Kidney epithelial cell (primary cell): ENCODE data around the gene COL23A1. TPM values are rescaled to one million over a fixed set of nuclear protein-coding genes. Genes with fewer than 3 reads are reported as not detected.

Source experiments
- DNase-seq: peaks from one replicate; pipeline ENCODE4 v3.0.0-alpha.2; 2010; ENCODE audit warnings: low read depth
- H3K27me3 ChIP-seq: 2 replicates; pipeline ENCODE4 v1.6.0; 2011; ENCODE audit warnings: low read length; ENCODE audit not compliant: control insufficient read depth, insufficient read depth
- H3K36me3 ChIP-seq: 2 replicates; pipeline ENCODE4 v1.5.1; 2011; ENCODE audit warnings: low read length; ENCODE audit not compliant: control insufficient read depth, insufficient read depth
- H3K4me3 ChIP-seq: 2 replicates; pipeline ENCODE4 v1.5.1; 2011; ENCODE audit warnings: low read depth, mild to moderate bottlenecking, control low read depth, low read length
- CTCF ChIP-seq: IDR thresholded peaks from 2 replicates; pipeline ENCODE4 v1.5.1; 2011; ENCODE audit warnings: mild to moderate bottlenecking, moderate library complexity, low read length, control low read depth, inconsistent platforms; ENCODE audit not compliant: insufficient read depth, poor library complexity, severe bottlenecking
- total RNA-seq: library from RNA; depleted of rRNA; stranded (reverse); fragments of >200 nt; gene quantifications from 2 replicates; pipeline ENCODE4 v1.2.3, GENCODE V29; 2015

The COL23A1 gene
- total RNA-seq, 1 donor from 2014 or later: 0.17 TPM

GRCh38 chr5:178469011-178469974, 120.9 kb downstream of the COL23A1 start:
- H3K27me3 ChIP-seq: peaks cover 4% of the 10 kb centered on the region
- no peak for TF ChIP-seq CTCF
- H3K36me3 ChIP-seq: no peaks in the 10 kb centered on the region
- H3K4me3 ChIP-seq: no peak overlapping the region
- no peak for DNase-seq

- Histone ChIP-seq H3K36me3 (no peaks in the 10 kb centered on the region), H3K4me3 (no peak overlapping the region), H3K27me3 (peaks cover 4% of the 10 kb centered on the region)
- TF ChIP-seq CTCF: no peak
- no peak for DNase-seq
Measured at GRCh38 chr5:178468196-178468685, 122.0 kb downstream of the COL23A1 start.

GRCh38 chr5:178467568-178468195, 122.5 kb downstream of the COL23A1 start:
- no peak overlapping the region for H3K4me3 ChIP-seq
- peaks cover 4% of the 10 kb centered on the region for H3K27me3 ChIP-seq
- no peak for TF ChIP-seq CTCF
- no peak for DNase-seq
- no peaks in the 10 kb centered on the region for H3K36me3 ChIP-seq

- no peak overlapping the region for H3K4me3 ChIP-seq
- no peak for DNase-seq
- H3K36me3 ChIP-seq: no peaks in the 10 kb centered on the region
- no peak for TF ChIP-seq CTCF
- H3K27me3 ChIP-seq: peaks cover 4% of the 10 kb centered on the region
Measured at GRCh38 chr5:178467205-178467567, 123.0 kb downstream of the COL23A1 start.

- peaks cover 4% of the 10 kb centered on the region for H3K27me3 ChIP-seq
- no peak for DNase-seq
- TF ChIP-seq CTCF: no peak
- no peaks in the 10 kb centered on the region for H3K36me3 ChIP-seq
- no peak overlapping the region for H3K4me3 ChIP-seq
Measured at GRCh38 chr5:178466342-178466741, 123.9 kb downstream of the COL23A1 start.
